ENCODE data around the gene BCL2L15.

The BCL2L15 gene

DNA sequence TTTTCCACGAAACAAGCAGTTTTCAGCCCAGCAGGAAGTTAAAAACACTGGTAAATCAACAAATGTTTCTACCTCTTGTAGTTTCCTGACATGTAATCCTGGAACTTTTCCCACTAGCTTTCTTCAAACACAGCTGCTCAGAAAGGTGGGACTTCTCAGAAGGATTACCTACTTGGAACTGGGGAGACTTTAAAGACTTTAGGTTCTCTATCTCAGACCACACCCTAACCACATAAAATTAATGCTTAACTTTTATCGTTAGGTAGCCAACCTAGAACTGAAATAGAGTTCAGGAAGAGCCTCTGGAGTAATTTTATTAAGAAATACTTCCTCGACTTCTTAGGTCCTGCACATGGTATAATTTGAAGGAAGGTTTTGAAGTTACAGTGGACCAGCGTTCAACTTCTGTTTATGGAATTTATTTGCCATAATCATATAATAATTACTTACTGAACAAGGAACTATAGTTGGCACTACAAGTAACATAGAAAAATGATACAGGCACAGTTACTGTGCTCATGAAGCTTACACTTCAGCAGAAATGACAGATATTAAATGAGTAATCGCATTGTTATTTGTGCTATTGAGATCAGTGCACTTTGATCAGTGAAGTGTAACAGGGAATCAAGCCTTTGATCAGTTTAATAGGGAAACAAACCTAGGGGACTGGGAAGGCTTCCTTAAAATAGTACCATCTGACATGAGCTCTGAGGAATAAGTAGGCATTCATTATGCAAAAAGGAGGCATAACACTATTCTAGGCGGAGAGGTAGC, at the start of gene BCL2L15:
Gene BCL2L15 (minus strand): TSS at position 180 of the 774 bp plus-strand sequence. CDS start 206 bp downstream, outside the sequence.
- no peak for DNase-seq

DNA sequence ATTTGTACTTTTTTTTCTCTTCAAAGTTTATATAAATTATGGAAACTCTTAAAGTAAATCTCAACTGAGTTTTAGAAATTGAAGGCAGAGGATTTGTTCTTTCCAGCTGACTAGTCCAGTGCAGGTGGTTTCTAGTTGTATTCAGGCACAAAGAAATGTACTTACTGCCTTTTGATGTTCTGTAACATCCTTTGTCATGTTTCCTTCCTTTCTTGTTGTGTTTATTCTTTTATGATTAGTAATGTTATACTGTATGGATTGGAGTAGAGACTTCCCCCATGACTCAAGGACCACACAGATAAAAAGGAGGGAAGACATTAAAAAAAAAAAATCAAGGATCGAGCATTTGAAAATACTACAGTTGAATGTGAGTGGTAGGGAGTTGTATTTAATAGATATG, 49.8 kb upstream of the BCL2L15 start:
- DNase-seq: no peak

GRCh38 chr1:113935970-113936369, 48.6 kb upstream of the BCL2L15 start:
- DNase-seq: no peak

DNA sequence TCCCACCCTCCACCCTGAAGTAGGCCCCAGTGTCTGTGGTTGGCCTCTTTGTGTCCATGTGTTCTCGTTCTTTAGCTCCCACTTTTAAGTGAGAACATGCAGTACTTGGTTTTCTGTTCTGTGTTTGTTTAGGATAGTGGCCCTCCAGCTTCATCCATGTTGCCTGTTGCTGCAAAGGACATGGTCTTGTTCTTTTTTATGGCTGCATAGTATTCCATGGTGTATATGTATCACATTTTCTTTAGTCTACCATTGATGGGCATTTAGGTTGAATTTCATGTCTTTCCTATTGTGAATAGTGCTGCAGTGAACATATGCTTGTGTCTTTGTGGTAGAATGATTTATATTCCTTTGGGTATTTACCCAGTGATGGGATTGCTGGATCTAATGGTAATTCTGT, 47.8 kb upstream of the BCL2L15 start:
- no peak for DNase-seq

DNA sequence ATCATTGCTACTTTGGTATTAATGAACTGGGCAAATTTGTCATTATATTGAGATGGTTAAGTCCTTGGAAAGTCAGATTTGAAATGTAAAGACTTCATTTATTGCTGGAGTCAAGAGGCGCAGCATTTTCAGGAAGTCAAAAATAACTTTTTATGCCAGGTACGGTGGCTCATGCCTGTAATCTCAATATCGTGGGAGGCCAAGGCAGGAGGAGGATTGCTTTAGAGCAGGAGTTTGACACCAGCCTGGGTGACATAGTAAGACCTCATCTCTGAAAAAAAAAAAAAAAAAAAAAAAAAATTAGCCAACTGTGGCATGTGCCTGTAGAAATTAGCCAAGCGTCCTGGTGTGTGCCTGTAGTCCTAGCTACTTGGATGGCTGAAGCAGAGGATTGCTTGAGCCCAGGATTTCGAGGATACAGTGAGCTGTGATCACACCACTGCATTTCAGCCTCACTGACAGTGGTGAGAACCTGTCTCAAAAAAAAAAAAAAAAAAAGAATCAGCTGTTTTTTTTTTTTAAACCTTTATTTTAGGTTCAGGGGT, 47.2 kb upstream of the BCL2L15 start:
- DNase-seq: no peak

DNA sequence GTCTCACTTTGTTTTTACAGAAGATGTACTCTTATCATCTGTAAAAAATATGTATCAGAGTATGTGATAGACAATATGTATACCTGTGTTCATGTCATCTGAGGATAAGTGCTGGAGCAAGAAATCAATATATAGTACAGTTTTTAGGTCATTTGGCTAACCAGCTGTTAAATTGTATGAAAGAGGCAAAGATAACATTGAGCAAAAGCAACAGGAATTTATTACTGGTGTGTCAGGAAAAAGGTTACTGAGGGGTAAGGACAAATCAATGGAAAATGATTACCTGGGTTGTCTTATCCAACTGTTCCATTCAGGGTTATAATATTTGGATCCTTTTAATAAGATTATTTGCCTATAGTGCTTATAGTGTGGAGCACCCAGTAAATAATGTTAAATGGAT, 46.6 kb upstream of the BCL2L15 start:
- DNase-seq: no peak

DNA sequence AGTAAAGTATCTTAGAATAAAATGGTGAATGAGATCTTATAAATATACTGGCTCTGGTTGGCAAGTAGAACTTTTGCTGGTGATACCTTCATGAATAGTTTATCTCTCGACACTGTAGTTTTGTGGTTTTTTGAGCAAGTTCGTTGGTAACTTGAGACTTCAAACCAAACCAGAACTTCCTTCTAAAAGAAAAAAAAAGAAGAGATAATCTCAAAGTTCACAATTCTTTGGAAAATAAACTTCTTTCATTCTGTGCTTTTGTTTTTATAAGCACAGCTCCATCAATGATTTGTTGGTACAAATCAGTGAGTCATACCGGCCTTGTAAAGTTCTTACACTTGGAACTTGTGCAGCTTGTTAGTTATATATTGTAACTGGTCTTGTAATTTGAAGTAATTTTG, 44.1 kb upstream of the BCL2L15 start:
- no peak for DNase-seq

GRCh38 chr1:113930499-113931161, 43.2 kb upstream of the BCL2L15 start:
- DNase-seq: peak; percentile 73

DNA sequence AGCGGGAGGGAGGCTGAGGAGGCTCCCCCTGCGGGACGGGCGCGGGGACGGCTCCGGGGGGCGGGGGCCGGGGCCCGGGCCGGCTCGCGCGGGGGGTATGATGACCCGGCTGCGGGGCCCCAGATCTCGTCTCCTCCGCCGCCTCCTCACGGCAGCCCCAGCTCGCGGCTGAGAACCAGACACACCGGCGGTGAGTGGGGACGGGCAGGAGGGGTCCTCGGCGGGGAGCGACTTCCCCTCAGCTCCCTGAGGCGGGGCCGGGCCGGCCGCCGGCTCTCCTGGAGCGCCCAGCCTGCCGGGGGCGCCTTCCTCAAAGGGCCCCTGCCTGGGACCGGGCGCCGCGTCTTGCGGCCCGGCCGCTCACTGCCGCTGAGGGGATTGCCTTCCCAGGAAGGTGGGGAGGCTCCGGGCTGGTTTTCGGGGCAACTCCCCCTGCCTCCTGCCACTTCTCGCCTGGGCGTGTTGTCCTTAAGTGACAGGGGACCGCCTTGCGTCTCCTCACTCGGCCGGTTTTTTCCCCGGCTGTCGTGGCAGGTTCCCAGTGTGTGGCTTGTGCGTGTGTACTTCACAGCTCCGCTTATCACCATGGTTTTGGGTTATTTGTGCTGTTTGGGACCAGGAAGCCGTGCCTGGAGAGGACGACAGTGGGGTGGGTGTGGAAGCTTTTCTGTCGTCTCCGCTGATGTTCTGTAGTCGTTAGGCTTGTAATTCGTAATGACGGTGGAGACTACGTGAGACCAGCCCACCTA, 42.5 kb upstream of the BCL2L15 start:
- peak; percentile 72 for DNase-seq

DNA sequence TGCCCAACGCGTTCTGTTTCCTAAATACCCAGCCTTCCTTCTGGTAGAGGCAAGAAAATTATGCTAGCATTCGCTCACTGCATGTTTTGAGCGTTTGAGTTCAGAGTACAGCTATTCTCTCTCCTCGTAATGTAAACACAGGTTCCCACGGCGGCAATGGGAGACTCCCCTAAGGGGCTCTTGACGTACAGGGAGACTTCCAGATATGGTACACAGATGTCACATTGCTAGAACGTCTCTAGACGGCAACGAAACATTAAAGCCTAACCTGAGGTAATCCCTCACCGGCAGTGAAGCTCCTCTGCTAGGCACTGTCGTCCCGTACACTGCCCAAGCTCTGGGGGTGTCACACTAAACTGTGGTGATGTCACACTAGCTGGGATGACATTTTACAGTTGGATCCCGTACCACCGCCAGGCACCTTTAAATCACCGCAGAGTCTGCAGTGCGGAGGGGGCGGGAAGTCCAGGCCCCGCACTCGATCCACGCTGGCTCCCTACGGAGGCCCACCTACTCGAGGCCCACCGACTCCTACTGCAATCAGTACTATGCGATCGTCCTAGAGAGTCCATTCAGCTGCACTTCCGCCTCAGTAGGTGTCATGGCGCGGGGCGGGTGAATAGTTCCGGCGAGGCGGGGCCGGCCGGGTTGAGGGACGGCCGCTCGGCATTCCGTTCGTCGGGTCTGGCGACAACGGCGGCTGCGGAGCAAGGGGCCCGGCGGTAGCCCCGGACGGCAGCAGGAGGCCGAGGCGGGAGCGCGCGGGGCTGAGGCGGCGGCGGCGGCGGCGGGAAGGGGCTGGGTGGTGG, 41.8 kb upstream of the BCL2L15 start, which contains the start of gene HIPK1:
Gene HIPK1 (plus strand): TSS at position 384 of the 809 bp plus-strand sequence.
- DNase-seq: peak; percentile 95

- no peak for DNase-seq
These were observed 41.0 kb upstream of the BCL2L15 start for GRCh38 chr1:113928187-113928930.

GRCh38 chr1:113924473-113924872, 37.1 kb upstream of the BCL2L15 start:
- DNase-seq: no peak

- DNase-seq: no peak
These were observed 35.6 kb upstream of the BCL2L15 start for GRCh38 chr1:113922957-113923356.

- no peak for DNase-seq
These were observed 30.9 kb upstream of the BCL2L15 start for GRCh38 chr1:113918243-113918642.

- no peak for DNase-seq
These were observed 30.2 kb upstream of the BCL2L15 start for GRCh38 chr1:113917400-113918082.

DNA sequence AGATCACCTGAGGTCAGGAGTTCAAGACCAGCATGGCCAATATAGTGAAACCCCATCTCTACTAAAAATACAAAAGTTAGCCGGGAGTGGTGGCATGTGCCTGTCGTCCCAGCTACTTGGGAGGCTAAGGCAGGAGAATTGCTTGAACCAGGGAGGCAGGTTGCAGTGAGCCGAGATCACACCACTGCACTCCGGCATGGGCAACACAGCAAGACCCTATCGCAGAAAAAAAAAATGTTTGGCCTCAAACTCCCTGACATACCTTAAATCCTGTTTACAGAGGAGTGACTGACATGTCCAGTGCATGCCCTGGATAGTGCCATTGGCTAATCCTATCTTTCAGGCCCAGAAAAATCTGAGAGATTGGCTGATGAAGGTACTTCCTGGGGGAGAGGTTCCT, 29.6 kb upstream of the BCL2L15 start:
- DNase-seq: no peak

- DNase-seq: no peak
These were observed 26.7 kb upstream of the BCL2L15 start for GRCh38 chr1:113913887-113914664.

- no peak for DNase-seq
These were observed 25.9 kb upstream of the BCL2L15 start for GRCh38 chr1:113913312-113913668.

- DNase-seq: no peak
These were observed 25.4 kb upstream of the BCL2L15 start for GRCh38 chr1:113912594-113913311.

GRCh38 chr1:113905435-113905861, 18.1 kb upstream of the BCL2L15 start:
- DNase-seq: no peak
